Cortex of kidney (tissue), 1 donor: Measurements from ENCODE around the gene FMOD.

ENCODE experiments used
- DNase-seq: peaks from one replicate; lab custom pipeline; 2025; lab: John Stamatoyannopoulos, UW

Gene FMOD

GRCh38 chr1:203361945-203362719 lies 11.2 kb upstream of the FMOD start:
- DNase-seq = no peak

- DNase-seq = no peak
Measured at GRCh38 chr1:203360547-203361185, 9.7 kb upstream of the FMOD start.

- DNase-seq = no peak
Measured at GRCh38 chr1:203359010-203359571, 8.2 kb upstream of the FMOD start.

- DNase-seq = no peak
Measured at GRCh38 chr1:203354246-203354645, 3.3 kb upstream of the FMOD start.

GRCh38 chr1:203353486-203353885 lies 2.6 kb upstream of the FMOD start:
- DNase-seq = no peak

- DNase-seq = no peak
Measured at GRCh38 chr1:203349773-203350524, 973 bp downstream of the FMOD start.

GRCh38 chr1:203349166-203349565 lies 1.8 kb downstream of the FMOD start:
- DNase-seq = no peak

GRCh38 chr1:203346769-203347102 lies 4.2 kb downstream of the FMOD start:
- DNase-seq = no peak

GRCh38 chr1:203346060-203346768 lies 4.7 kb downstream of the FMOD start:
- DNase-seq = no peak

- no peak for DNase-seq
Measured at GRCh38 chr1:203343956-203344754, 6.8 kb downstream of the FMOD start.

- DNase-seq = no peak
Measured at GRCh38 chr1:203342192-203342940, 8.6 kb downstream of the FMOD start.

- no peak for DNase-seq
Measured at GRCh38 chr1:203340112-203340790, 10.7 kb downstream of the FMOD start.

- DNase-seq = no peak
Measured at GRCh38 chr1:203338335-203339036, 12.4 kb downstream of the FMOD start.

- DNase-seq = no peak
Measured at GRCh38 chr1:203336097-203336496, 14.8 kb downstream of the FMOD start.

GRCh38 chr1:203335503-203335902 lies 15.4 kb downstream of the FMOD start:
- DNase-seq = no peak

- DNase-seq = no peak
Measured at GRCh38 chr1:203331224-203331623, 19.7 kb downstream of the FMOD start.

GRCh38 chr1:203328714-203329122 lies 22.2 kb downstream of the FMOD start:
- no peak for DNase-seq

- no peak for DNase-seq
Measured at GRCh38 chr1:203327684-203328457, 23.1 kb downstream of the FMOD start.
